Measurements from ENCODE around the gene CUTC.
A peak's percentile ranks its signal among the peaks of the same experiment; 100 is the strongest.

The CUTC gene, protein sequence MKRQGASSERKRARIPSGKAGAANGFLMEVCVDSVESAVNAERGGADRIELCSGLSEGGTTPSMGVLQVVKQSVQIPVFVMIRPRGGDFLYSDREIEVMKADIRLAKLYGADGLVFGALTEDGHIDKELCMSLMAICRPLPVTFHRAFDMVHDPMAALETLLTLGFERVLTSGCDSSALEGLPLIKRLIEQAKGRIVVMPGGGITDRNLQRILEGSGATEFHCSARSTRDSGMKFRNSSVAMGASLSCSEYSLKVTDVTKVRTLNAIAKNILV

DNA sequence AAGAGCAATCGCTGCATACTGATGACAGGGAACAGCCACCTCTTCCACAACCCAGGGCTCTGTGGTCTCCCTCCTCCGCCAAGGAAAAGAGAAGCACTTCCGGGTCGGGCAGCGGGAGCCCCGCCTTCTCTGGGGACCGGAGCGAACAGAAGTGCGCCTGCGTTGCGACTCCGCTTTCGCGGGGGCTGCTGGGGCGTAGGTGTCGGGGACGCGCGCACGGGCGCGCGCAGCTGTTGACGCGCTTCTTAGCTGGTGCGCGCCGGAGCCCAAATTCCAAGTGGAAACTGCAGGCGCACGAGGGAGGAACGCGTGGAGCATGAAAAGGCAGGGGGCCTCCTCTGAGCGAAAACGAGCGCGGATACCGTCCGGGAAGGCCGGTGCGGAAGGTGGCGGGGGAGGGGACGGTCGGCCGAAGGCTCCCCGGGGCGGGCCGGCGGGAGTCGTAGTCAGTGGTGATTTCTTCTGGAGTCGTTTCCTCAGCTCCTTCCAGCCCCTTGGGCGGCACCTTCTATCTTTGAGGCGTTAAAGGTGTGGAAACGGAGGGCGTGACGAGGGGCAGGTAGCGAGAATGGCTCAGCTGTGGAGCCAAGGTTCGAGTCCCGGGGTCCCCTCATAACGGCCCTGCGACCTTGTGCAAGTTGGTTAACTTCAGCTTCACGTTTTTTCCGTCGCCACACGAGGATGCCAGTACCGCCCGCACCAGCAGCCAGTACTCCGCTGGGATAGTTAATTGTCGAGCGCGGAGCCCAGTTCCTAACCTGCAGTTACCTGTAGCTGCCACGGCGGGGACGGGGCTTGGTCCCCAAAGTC, at the start of gene CUTC, which contains the start of gene COX15:
TSS of gene CUTC (plus strand) at position 202 of the 810 bp plus-strand sequence. CDS start at position 317, 115 bp downstream.
TSS of gene COX15 (minus strand) at position 95 of the 810 bp plus-strand sequence. CDS start at position 17, 78 bp downstream.
- Histone ChIP-seq H3K36me3 (ENCODE audit: insufficient read depth, low read length) (peaks cover 20% of the 10 kb centered on the region), H2AFZ (ENCODE audit: low read length, unreplicated experiment) (peak within 1 kb of the TSS; percentile 76), H3K27ac (ENCODE audit: low read depth, low read length) (peak within 1 kb of the TSS; percentile 49), H3K4me3 (ENCODE audit: low read depth, low read length) (peak within 1 kb of the TSS; percentile 82), H3K79me2 (ENCODE audit: control insufficient read depth, insufficient read depth, low read length, unreplicated experiment) (peaks cover 40% of the 10 kb centered on the region), H3K27me3 (ENCODE audit: insufficient read depth, low read length) (no peaks in the 10 kb centered on the region), H3K4me1 (ENCODE audit: control insufficient read depth, insufficient read depth, low read length, unreplicated experiment) (peaks cover 3% of the 10 kb centered on the region)

DNA sequence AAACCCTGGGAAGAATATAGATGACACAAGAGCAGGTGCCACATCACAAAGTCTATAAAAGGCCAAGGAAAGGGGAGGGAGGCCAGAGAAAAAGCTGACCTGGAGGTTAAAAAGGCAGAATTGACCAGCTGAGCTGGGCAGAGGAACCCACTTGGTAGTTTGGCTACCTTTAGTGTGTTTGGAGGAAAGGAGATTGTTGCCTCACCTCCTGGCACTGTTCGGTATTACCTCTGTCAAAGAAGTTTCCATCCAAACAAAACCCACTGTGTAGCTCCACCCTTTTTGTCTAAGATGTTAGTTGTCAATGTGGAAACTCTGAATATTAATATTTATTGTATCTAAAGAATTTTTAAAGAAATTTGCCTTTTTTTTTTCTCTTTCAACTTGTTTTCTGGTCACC, 49.3 kb upstream of the CUTC start:
- Histone ChIP-seq H3K4me3 (ENCODE audit: low read depth, low read length) (no peak overlapping the region), H3K36me3 (ENCODE audit: insufficient read depth, low read length) (peaks cover 13% of the 10 kb centered on the region)

DNA sequence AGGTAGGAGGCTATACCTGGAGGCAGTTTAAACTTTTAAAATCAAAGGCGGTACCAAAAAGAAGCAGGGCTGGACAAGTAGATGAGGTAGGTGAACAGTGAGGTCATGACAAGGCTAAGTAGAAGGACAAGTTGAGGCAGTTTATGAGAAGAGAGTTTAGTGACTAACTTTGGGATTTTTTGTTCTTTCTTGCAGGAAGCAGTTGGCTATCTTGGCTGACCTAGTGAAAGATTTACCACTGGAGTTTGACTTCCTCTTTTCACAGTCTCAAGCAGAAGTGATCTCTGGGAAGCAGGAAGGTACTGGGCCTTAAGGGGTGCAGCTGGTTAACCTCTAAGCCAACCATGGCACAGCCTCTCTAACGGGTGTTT, 46.5 kb upstream of the CUTC start:
- Histone ChIP-seq H2AFZ (ENCODE audit: low read length, unreplicated experiment) (no peak overlapping the region), H3K36me3 (ENCODE audit: insufficient read depth, low read length) (peaks cover 14% of the 10 kb centered on the region), H3K27me3 (ENCODE audit: insufficient read depth, low read length) (no peaks in the 10 kb centered on the region), H3K79me2 (ENCODE audit: control insufficient read depth, insufficient read depth, low read length, unreplicated experiment) (no peaks in the 10 kb centered on the region), H3K4me1 (ENCODE audit: control insufficient read depth, insufficient read depth, low read length, unreplicated experiment) (peaks cover 18% of the 10 kb centered on the region), H3K4me3 (ENCODE audit: low read depth, low read length) (no peak overlapping the region), H3K27ac (ENCODE audit: low read depth, low read length) (no peak overlapping the region)

More for the DNA sequence above, 49.3 kb upstream of the CUTC start:
- Histone ChIP-seq H3K27me3 (ENCODE audit: insufficient read depth, low read length) (no peaks in the 10 kb centered on the region), H3K79me2 (ENCODE audit: control insufficient read depth, insufficient read depth, low read length, unreplicated experiment) (no peaks in the 10 kb centered on the region), H3K4me1 (ENCODE audit: control insufficient read depth, insufficient read depth, low read length, unreplicated experiment) (peaks cover 10% of the 10 kb centered on the region), H3K27ac (ENCODE audit: low read depth, low read length) (no peak overlapping the region), H2AFZ (ENCODE audit: low read length, unreplicated experiment) (no peak overlapping the region)

DNA sequence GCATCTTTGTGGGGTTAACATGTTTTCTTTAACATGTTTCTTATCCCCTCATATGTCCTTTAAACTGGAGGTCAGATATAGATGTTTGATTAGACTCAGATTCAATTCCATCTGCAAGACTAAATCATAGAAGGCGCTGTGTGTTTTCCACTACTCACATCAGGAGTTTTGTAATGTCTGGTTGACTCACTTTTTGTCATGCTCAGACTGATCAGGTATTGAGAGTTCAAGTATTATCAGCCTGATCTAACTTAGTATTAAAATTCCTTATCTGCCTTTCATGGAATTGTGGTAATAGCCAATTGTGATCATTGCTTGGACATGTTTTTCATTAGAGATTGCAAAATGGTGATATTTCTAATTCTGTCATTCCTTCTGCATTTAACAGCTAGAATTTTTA, 42.6 kb upstream of the CUTC start:
- Histone ChIP-seq H3K79me2 (ENCODE audit: control insufficient read depth, insufficient read depth, low read length, unreplicated experiment) (no peaks in the 10 kb centered on the region), H2AFZ (ENCODE audit: low read length, unreplicated experiment) (no peak overlapping the region), H3K27me3 (ENCODE audit: insufficient read depth, low read length) (no peaks in the 10 kb centered on the region), H3K36me3 (ENCODE audit: insufficient read depth, low read length) (peaks cover 20% of the 10 kb centered on the region; the same call in 1 of the 2 replicates), H3K4me1 (ENCODE audit: control insufficient read depth, insufficient read depth, low read length, unreplicated experiment) (peaks cover 8% of the 10 kb centered on the region), H3K27ac (ENCODE audit: low read depth, low read length) (no peak overlapping the region), H3K4me3 (ENCODE audit: low read depth, low read length) (no peak overlapping the region)

DNA sequence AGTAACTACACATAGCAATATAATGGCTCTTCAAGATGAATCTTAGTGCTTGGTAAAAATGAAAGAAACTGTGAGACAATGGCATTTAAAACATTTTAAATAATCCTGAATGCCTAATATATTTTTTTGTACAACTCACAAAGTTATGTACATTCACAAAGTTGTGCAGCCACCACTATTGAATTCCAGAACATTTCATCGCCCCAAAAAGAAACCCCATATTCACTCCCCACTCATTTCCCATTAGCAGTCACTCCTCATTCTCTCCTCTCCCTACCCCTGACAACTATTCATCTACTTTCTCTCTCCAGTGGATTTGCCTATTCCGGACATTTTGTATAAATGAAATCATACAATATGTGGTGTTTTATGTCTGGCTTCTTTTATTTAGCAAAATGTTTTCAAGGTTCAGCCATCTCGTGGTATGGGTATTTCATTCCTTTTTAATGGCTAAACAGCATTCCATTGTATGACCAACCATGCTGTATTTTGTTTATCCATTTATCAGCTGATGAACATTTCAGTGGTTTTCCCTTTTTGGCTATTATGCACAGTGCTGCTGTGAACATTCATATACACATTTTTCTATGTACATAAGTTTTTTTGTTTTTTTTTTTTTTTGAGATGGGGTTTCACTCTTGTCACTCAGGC, 38.0 kb upstream of the CUTC start:
- no peak overlapping the region for H2AFZ ChIP-seq (ENCODE audit: low read length, unreplicated experiment)
- peaks cover 42% of the 10 kb centered on the region for H3K36me3 ChIP-seq (ENCODE audit: insufficient read depth, low read length)
- peak overlapping the region; percentile 49 for H3K27ac ChIP-seq (ENCODE audit: low read depth, low read length)
- H3K4me1 ChIP-seq (ENCODE audit: control insufficient read depth, insufficient read depth, low read length, unreplicated experiment): peaks cover 7% of the 10 kb centered on the region
- no peak overlapping the region for H3K4me3 ChIP-seq (ENCODE audit: low read depth, low read length)
- H3K79me2 ChIP-seq (ENCODE audit: control insufficient read depth, insufficient read depth, low read length, unreplicated experiment): no peaks in the 10 kb centered on the region
- no peaks in the 10 kb centered on the region for H3K27me3 ChIP-seq (ENCODE audit: insufficient read depth, low read length)

DNA sequence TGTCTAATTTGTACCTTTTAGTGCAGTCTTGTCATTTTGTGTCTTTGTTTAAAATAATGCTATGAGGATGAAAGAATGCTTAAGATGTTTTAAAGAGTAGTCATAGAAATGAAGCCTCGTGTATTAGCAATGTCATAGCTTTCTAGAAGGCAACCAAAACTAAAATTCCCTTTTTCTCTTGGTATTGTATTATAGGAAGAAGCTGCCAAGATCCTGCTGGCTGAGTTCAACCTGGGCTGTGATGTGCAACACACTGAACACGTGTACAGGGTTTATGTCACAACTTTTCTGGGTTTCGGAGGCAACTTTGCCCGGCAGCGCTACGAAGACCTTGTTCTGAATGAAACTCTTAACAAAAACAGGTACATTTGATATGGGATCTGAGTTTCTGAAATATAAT, 36.3 kb upstream of the CUTC start:
- H3K79me2 ChIP-seq (ENCODE audit: control insufficient read depth, insufficient read depth, low read length, unreplicated experiment): no peaks in the 10 kb centered on the region
- H3K36me3 ChIP-seq (ENCODE audit: insufficient read depth, low read length): peaks cover 47% of the 10 kb centered on the region
- H2AFZ ChIP-seq (ENCODE audit: low read length, unreplicated experiment): no peak overlapping the region
- no peaks in the 10 kb centered on the region for H3K4me1 ChIP-seq (ENCODE audit: control insufficient read depth, insufficient read depth, low read length, unreplicated experiment)
- H3K4me3 ChIP-seq (ENCODE audit: low read depth, low read length): no peak overlapping the region
- H3K27ac ChIP-seq (ENCODE audit: low read depth, low read length): no peak overlapping the region
- H3K27me3 ChIP-seq (ENCODE audit: insufficient read depth, low read length): no peaks in the 10 kb centered on the region

DNA sequence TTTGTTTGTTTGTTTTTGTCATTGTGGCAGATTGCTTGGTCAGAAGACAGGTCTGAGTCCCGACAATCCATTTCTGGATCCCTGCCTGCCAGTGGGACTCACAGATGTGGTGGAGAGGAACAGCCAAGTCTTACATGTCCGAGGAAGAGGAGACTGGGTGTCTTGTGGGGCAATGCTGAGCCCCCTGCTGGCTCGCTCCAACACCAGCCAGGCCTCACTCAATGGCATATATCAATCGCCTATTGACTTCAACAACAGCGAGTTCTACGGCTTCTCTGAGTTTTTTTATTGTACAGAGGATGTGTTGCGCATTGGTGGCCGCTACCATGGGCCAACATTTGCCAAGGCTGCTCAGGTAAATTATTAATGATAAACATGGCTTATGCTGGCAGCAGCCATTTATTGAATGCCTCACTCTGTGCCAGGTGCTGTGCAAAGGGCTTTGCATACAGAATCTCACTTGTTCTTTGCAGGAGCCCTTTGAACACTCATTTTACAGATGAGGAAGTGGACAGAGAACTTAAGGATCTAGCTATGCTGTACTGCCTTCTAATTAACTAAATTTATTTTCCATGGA, 33.4 kb upstream of the CUTC start:
- no peak overlapping the region for H3K4me3 ChIP-seq (ENCODE audit: low read depth, low read length)
- no peaks in the 10 kb centered on the region for H3K27me3 ChIP-seq (ENCODE audit: insufficient read depth, low read length)
- no peaks in the 10 kb centered on the region for H3K79me2 ChIP-seq (ENCODE audit: control insufficient read depth, insufficient read depth, low read length, unreplicated experiment)
- no peak overlapping the region for H3K27ac ChIP-seq (ENCODE audit: low read depth, low read length)
- H3K4me1 ChIP-seq (ENCODE audit: control insufficient read depth, insufficient read depth, low read length, unreplicated experiment): no peaks in the 10 kb centered on the region
- H3K36me3 ChIP-seq (ENCODE audit: insufficient read depth, low read length): peaks cover 49% of the 10 kb centered on the region
- no peak overlapping the region for H2AFZ ChIP-seq (ENCODE audit: low read length, unreplicated experiment)

DNA sequence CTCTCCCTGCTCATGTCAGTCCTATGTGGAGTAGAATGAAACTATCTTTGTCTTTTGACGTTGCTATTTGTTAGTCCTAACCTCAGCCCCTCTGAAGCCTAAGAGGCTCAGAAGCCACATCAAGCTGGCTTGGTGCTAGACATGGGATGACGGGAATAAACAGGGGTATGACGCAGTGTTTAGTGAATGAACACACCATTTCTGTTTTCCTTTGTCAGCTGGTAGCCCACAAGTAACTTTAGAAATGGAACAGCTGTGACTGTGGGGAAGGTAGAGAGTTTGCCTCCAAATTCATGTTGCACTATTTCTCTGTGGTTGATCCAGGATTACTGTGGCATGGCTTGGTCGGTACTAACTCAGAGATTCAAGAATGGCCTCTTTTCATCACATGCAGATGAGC, 31.4 kb upstream of the CUTC start:
- no peaks in the 10 kb centered on the region for H3K79me2 ChIP-seq (ENCODE audit: control insufficient read depth, insufficient read depth, low read length, unreplicated experiment)
- H3K4me1 ChIP-seq (ENCODE audit: control insufficient read depth, insufficient read depth, low read length, unreplicated experiment): no peaks in the 10 kb centered on the region
- H3K27ac ChIP-seq (ENCODE audit: low read depth, low read length): no peak overlapping the region
- no peaks in the 10 kb centered on the region for H3K27me3 ChIP-seq (ENCODE audit: insufficient read depth, low read length)
- no peak overlapping the region for H3K4me3 ChIP-seq (ENCODE audit: low read depth, low read length)
- peaks cover 49% of the 10 kb centered on the region for H3K36me3 ChIP-seq (ENCODE audit: insufficient read depth, low read length)
- no peak overlapping the region for H2AFZ ChIP-seq (ENCODE audit: low read length, unreplicated experiment)

DNA sequence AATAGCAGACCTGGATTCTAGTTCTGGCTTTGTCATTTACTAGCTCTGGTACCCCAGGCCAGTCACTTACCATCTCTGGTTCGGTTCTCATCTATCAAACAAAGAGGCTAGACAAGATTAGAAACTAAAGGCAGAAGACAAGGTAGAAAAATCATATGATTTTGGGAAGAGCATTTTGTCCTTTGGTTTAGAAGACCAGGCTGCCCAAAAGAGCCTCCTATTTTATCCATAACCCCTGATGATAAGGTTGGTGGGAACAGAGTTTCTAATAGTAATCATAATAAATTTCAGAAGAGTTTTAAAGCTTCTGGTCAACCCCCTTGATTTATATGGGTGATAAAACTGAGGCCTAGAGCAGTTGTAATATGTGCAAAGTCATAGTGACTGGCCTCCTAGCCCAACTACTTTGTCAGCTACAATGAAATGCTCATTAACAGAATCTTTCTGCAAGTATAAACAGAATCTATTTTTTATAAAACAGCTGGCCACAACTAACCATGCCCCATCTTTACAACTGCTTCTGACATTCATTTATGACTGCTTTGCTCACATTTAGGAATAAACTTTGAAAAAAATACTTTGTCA, 23.5 kb upstream of the CUTC start:
- peaks cover 10% of the 10 kb centered on the region for H3K36me3 ChIP-seq (ENCODE audit: insufficient read depth, low read length)
- no peak overlapping the region for H3K4me3 ChIP-seq (ENCODE audit: low read depth, low read length)
- no peak overlapping the region for H2AFZ ChIP-seq (ENCODE audit: low read length, unreplicated experiment)
- no peaks in the 10 kb centered on the region for H3K79me2 ChIP-seq (ENCODE audit: control insufficient read depth, insufficient read depth, low read length, unreplicated experiment)
- H3K27ac ChIP-seq (ENCODE audit: low read depth, low read length): peak overlapping the region; percentile 41; the same call in 1 of the 2 replicates
- peaks cover 16% of the 10 kb centered on the region for H3K4me1 ChIP-seq (ENCODE audit: control insufficient read depth, insufficient read depth, low read length, unreplicated experiment)
- H3K27me3 ChIP-seq (ENCODE audit: insufficient read depth, low read length): no peaks in the 10 kb centered on the region
